Hindlimb muscle (tissue), 1 donor: ENCODE measurements around the gene CPA1. TPM values are rescaled to one million over a fixed set of nuclear protein-coding genes. Genes with fewer than 3 reads are reported as not detected.

Experiments
- DNase-seq: peaks from one replicate; pipeline ENCODE4 v3.0.0-alpha.2; 2013
- polyA plus RNA-seq: library from polyadenylated mRNA; unstranded; fragments of 120-200 nt; gene quantifications from one replicate; pipeline ENCODE4 v1.2.1, GENCODE V29; 2013; ENCODE audit not compliant: insufficient read length

CPA1 gene
- polyA plus RNA-seq, 1 donor, result 6.4 TPM

DNA sequence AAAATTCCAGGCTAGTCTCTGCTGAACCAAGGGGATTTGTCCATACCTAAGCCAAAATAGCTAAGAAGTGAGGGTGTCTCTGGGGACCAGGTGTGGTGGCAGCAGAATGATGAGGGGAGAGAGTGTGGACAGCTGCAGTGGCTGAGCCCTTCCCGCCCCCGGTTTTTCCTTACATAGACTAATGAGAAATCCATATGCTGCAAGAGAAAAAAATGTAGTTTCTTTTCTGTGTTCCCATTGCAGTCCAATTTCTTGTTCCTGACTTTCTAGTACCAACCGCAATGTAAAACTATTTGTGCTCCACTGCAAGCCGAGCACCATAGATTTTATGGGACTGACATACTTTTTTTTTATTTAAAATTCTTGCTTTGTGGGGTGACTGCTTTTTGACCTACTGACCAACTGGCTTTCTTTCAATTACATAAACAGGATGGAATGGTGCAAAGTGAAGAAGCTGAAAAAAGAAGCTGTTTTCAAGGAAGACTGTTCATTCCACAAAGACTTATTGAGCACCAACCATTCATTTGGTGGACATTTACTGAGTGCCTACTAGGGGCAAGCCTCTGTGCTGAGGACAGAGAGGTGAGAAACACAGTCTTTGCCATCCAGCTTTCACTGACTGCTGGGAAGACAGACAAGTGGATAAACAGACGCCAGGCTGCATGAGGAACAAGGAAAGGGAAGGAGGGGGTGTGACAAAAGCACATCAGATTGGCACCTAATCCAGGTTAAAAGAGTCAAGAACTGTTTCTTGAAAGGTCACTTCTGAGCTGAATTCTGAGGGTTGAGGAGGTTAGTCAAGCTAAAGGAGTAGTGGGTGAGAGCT, 50.8 kb downstream of the CPA1 start:
- DNase-seq, result peak; percentile 96

DNA sequence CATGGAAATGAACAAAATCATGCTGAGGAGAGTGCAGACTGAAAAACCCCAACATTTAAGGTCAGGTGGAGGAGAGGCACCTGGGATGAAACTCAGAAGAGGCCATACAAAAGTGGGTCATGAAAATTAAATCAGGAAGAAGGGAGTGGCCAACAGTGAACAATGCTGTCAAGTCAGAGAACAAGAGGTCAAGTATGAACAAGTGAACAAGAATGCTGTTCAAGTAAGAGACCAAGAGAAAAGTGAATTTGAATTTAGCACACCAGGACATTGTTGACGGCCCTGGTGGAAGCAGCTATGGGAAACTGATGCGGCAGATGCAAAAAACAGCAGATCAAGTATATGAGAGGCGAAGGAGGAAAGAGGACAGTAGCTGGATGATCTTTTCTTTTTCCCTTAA, 52.6 kb downstream of the CPA1 start:
- no peak for DNase-seq

DNA sequence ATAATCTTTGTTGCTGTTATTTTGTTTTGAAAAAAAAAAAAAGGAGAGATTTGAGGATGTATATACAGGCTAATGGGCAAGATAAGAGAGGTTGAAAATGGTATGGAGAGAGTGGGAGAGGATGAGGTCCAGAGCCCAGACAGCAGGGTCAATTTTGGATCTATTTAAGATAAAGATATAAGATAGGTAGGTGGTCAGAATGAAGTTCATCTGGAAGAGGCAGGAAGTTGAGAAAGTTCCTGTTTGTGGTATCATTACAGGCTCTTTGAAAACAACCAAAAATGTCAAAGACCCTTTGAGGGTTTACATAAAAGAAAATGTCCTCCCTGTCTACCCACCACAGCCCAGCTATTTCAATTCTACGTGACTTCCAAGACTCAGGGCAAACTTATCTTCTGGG, 53.0 kb downstream of the CPA1 start:
- DNase-seq, result no peak

DNA sequence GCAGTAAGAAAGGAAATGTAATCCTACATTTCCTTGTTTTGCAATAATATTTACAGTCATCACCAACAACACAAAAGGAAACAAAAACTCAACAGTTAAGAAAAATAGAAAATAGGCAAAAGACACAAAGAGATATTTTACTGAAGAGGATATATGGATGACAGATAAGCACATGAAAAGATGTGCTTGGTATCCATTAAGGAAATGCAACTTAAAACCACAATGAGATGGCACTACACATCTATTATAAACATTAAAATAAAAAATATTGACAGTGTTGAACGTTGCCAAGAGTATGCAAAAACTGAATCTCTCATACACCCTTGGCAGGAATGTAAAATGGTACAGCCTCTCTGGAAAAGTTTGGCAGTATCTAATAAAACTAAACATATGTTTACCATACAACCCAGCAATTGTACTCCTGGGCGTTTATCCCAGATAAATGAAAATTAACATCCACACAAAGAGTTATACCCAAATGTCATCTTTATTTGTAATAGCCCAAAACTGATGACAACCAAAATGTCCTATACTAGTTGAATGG, 55.1 kb downstream of the CPA1 start:
- DNase-seq, result no peak

- DNase-seq, result no peak
Observed at GRCh38 chr7:130436253-130436652, 56.0 kb downstream of the CPA1 start.

Other genes starting within 250 kb of the CPA1 start
- 11.3 TPM for gene TMEM209, start 175.1 kb upstream of the CPA1 start, polyA plus RNA-seq
- not detected for gene SSMEM1, start 172.6 kb upstream of the CPA1 start, polyA plus RNA-seq
- gene CPA2, start 113.6 kb upstream of the CPA1 start, polyA plus RNA-seq, result 0.28 TPM
- gene CPA4, start 87.3 kb upstream of the CPA1 start, polyA plus RNA-seq, result 1.9 TPM
- gene CPA5, start 35.7 kb upstream of the CPA1 start, polyA plus RNA-seq, result 1.0 TPM
- gene CEP41, start 60.5 kb downstream of the CPA1 start, polyA plus RNA-seq, result 16.6 TPM
- gene MEST, start 111.6 kb downstream of the CPA1 start, polyA plus RNA-seq, result 724 TPM